NCI-H82 treated with DMSO at 0.1 percent for 48 hours (cell line): ENCODE data around the gene BPNT1.

Experiments
- DNase-seq: peaks from one replicate; lab custom pipeline; 2025; ENCODE audit not compliant: unreplicated experiment; lab: John Stamatoyannopoulos, UW

Gene BPNT1

GRCh38 chr1:220011620-220012019 lies 78.0 kb downstream of the BPNT1 start:
- DNase-seq = no peak
